WTC11 (cell line): Measurements from ENCODE around the gene CPNE1. TPM values are rescaled to one million over a fixed set of nuclear protein-coding genes. Genes with fewer than 3 reads are reported as not detected.

ENCODE experiments used
- ATAC-seq: fragments of 200-7000 bp; cut with Tn5 transposase; 2 replicates; pipeline ENCODE4 v1.10.0; 2021; ENCODE audit warnings: mild to moderate bottlenecking, moderate library complexity
- CTCF ChIA-PET: fragments of 300-600 bp; sonication (Branson Sonifier 250); formaldehyde crosslinking; loops from one replicate; lab custom pipeline; 2021; ENCODE audit warnings: antibody characterized with exemption; lab: Charles Lee
- POLR2A ChIA-PET: fragments of 350-600 bp; sonication (Branson Sonifier 250); formaldehyde crosslinking; loops from one replicate; lab custom pipeline; 2021; ENCODE audit warnings: antibody characterized with exemption; lab: Charles Lee
- DNase-seq: peaks from one replicate; pipeline ENCODE4 v3.0.0; 2021; ENCODE audit warnings: low spot score
- H3K27ac Mint-ChIP-seq: 2 replicates; pipeline ENCODE4 v1.8.0; 2021; ENCODE audit warnings: mixed read lengths
- H3K27me3 Mint-ChIP-seq: 2 replicates; pipeline ENCODE4 v1.8.0; 2021; ENCODE audit warnings: low read depth, mild to moderate bottlenecking, moderate library complexity, mixed read lengths
- H3K36me3 Mint-ChIP-seq: 2 replicates; pipeline ENCODE4 v1.8.0; 2021; ENCODE audit warnings: mixed read lengths
- H3K4me1 Mint-ChIP-seq: 2 replicates; pipeline ENCODE4 v1.8.0; 2022; ENCODE audit warnings: mixed read lengths
- H3K4me3 Mint-ChIP-seq: 2 replicates; pipeline ENCODE4 v1.8.0; 2021; ENCODE audit warnings: mild to moderate bottlenecking, moderate library complexity, mixed read lengths
- H3K9me3 Mint-ChIP-seq: 2 replicates; pipeline ENCODE4 v1.8.0; 2021; ENCODE audit warnings: mixed read lengths
- ATF3 ChIP-seq: sonication (generic); formaldehyde crosslinking; conservative IDR thresholded peaks from 2 replicates; pipeline ENCODE4 v1.8.1; 2022; ENCODE audit warnings: mild to moderate bottlenecking, missing genetic modification reagents
- EMX1 ChIP-seq: fragments of 250-450 bp; sonication (Bioruptor Pico); IDR thresholded peaks from 2 replicates; pipeline ENCODE4 v1.8.0; 2021; ENCODE audit warnings: mild to moderate bottlenecking
- ESRRA ChIP-seq: sonication (generic); formaldehyde crosslinking; IDR thresholded peaks from 2 replicates; pipeline ENCODE4 v1.8.1; 2022; ENCODE audit warnings: mild to moderate bottlenecking, missing genetic modification reagents, borderline replicate concordance
- GABPB1 ChIP-seq: sonication (generic); formaldehyde crosslinking; IDR thresholded peaks from 2 replicates; pipeline ENCODE4 v1.8.1; 2023; ENCODE audit warnings: mild to moderate bottlenecking, missing genetic modification reagents
- GTF2I ChIP-seq: fragments of 250-450 bp; sonication (Bioruptor Pico); conservative IDR thresholded peaks from 2 replicates; pipeline ENCODE4 v1.4.0; 2021; ENCODE audit warnings: mild to moderate bottlenecking
- HMGA2 ChIP-seq: fragments of 250-450 bp; sonication (Bioruptor Pico); IDR thresholded peaks from 2 replicates; pipeline ENCODE4 v1.4.0; 2021; ENCODE audit warnings: mild to moderate bottlenecking, moderate library complexity
- IRF2 ChIP-seq: sonication (generic); formaldehyde crosslinking; IDR thresholded peaks from 2 replicates; pipeline ENCODE4 v1.8.0; 2022; ENCODE audit warnings: low read depth, missing genetic modification reagents, borderline replicate concordance
- PRRX2 ChIP-seq: fragments of 250-450 bp; sonication (Bioruptor Pico); IDR thresholded peaks from 2 replicates; pipeline ENCODE4 v1.8.0; 2021; ENCODE audit warnings: mild to moderate bottlenecking
- RORB ChIP-seq: fragments of 250-450 bp; sonication (Bioruptor Pico); IDR thresholded peaks from 2 replicates; pipeline ENCODE4 v1.9.0; 2021; ENCODE audit warnings: mild to moderate bottlenecking
- SMAD3 ChIP-seq: sonication (generic); formaldehyde crosslinking; IDR thresholded peaks from 2 replicates; pipeline ENCODE4 v1.8.0; 2022; ENCODE audit warnings: missing genetic modification reagents, mild to moderate bottlenecking, borderline replicate concordance
- SP1 ChIP-seq: sonication (generic); formaldehyde crosslinking; conservative IDR thresholded peaks from 2 replicates; pipeline ENCODE4 v1.8.1; 2022; ENCODE audit warnings: missing genetic modification reagents
- USF1 ChIP-seq: sonication (generic); formaldehyde crosslinking; IDR thresholded peaks from 2 replicates; pipeline ENCODE4 v1.8.0; 2022; ENCODE audit warnings: mild to moderate bottlenecking, missing genetic modification reagents
- ZNF121 ChIP-seq: sonication (generic); formaldehyde crosslinking; IDR thresholded peaks from 2 replicates; pipeline ENCODE4 v1.8.0; 2023; ENCODE audit warnings: missing genetic modification reagents
- ZNF138 ChIP-seq: sonication (generic); formaldehyde crosslinking; conservative IDR thresholded peaks from 2 replicates; pipeline ENCODE4 v1.8.1; 2022; ENCODE audit warnings: mild to moderate bottlenecking, moderate library complexity, missing genetic modification reagents
- ZNF263 ChIP-seq: sonication (generic); formaldehyde crosslinking; IDR thresholded peaks from 2 replicates; pipeline ENCODE4 v1.8.1; 2022; ENCODE audit warnings: low read depth, mild to moderate bottlenecking, moderate library complexity, missing genetic modification reagents
- ZNF281 ChIP-seq: sonication (generic); formaldehyde crosslinking; IDR thresholded peaks from 2 replicates; pipeline ENCODE4 v1.8.0; 2023; ENCODE audit warnings: mild to moderate bottlenecking, missing genetic modification reagents
- ZNF317 ChIP-seq: sonication (generic); formaldehyde crosslinking; IDR thresholded peaks from 2 replicates; pipeline ENCODE4 v1.8.1; 2023; ENCODE audit warnings: low read depth, mild to moderate bottlenecking, moderate library complexity, missing genetic modification reagents, borderline replicate concordance
- ZNF425 ChIP-seq: fragments of 250-450 bp; sonication (Bioruptor Pico); conservative IDR thresholded peaks from 2 replicates; pipeline ENCODE4 v1.9.0; 2021; ENCODE audit warnings: mild to moderate bottlenecking
- total RNA-seq: library from RNA; stranded (reverse); gene quantifications from 3 replicates; pipeline ENCODE4 v1.2.3, GENCODE V29; 2021
- TF ChIP-seq, protein P1 (sequence below): sonication (generic); formaldehyde crosslinking; IDR thresholded peaks from 2 replicates; pipeline ENCODE4 v1.8.1; 2023; ENCODE audit warnings: mild to moderate bottlenecking, missing genetic modification reagents
- TF ChIP-seq, protein P2 (sequence below): sonication (generic); formaldehyde crosslinking; IDR thresholded peaks from 2 replicates; pipeline ENCODE4 v1.8.1; 2022; ENCODE audit warnings: low read depth, mild to moderate bottlenecking, moderate library complexity, missing genetic modification reagents, borderline replicate concordance

The CPNE1 gene
- total RNA-seq, 1 experiment from 2014 or later = 312 TPM

GRCh38 chr20:35641743-35642142 lies 23.0 kb downstream of the CPNE1 start:
- no peak overlapping the region for H3K27ac Mint-ChIP-seq
- no peaks in the 10 kb centered on the region for H3K9me3 Mint-ChIP-seq
- DNase-seq (no peak), ATAC-seq (no peak)
- no peaks in the 10 kb centered on the region for H3K27me3 Mint-ChIP-seq
- H3K4me1 Mint-ChIP-seq = peaks cover 48% of the 10 kb centered on the region
- ChIA-PET POLR2A (no interaction called here), CTCF (interaction anchor here (1.4 to 2.1 kb wide), 3 partner anchors 13 to 313 kb away, joined by 3 to 8 read pairs (median 3); partner anchors contain the start of gene SCAND1)
- TF ChIP-seq USF1 (CRISPR knock-in tag) = no peak
- TF ChIP-seq EMX1 (CRISPR knock-in tag) = no peak
- no peak for TF ChIP-seq RORB
- TF ChIP-seq IRF2 (CRISPR knock-in tag) = no peak
- no peak for TF ChIP-seq ZNF138 (CRISPR knock-in tag)
- no peak for TF ChIP-seq ATF3 (CRISPR knock-in tag)
- H3K4me3 Mint-ChIP-seq = no peak overlapping the region
- no peaks in the 10 kb centered on the region for H3K36me3 Mint-ChIP-seq

- DNase-seq (no peak), ATAC-seq (no peak)
- no peaks in the 10 kb centered on the region for H3K27me3 Mint-ChIP-seq
- H3K4me3 Mint-ChIP-seq = no peak overlapping the region
- H3K9me3 Mint-ChIP-seq = no peaks in the 10 kb centered on the region
- H3K36me3 Mint-ChIP-seq = no peaks in the 10 kb centered on the region
- H3K27ac Mint-ChIP-seq = peak overlapping the region; percentile 19; the same call in 1 of the 2 replicates
- H3K4me1 Mint-ChIP-seq = peaks cover 48% of the 10 kb centered on the region
- ChIA-PET POLR2A (no interaction called here), CTCF (interaction anchor here (1.5 kb wide), 1 partner anchor 314 kb away, joined by 3 read pairs; the partner anchor contains the start of gene SCAND1)
- no peak for TF ChIP-seq ESRRA (CRISPR knock-in tag)
- TF ChIP-seq HMGA2 = no peak
- no peak for TF ChIP-seq SMAD3 (CRISPR knock-in tag)
- TF ChIP-seq, protein P1, sequence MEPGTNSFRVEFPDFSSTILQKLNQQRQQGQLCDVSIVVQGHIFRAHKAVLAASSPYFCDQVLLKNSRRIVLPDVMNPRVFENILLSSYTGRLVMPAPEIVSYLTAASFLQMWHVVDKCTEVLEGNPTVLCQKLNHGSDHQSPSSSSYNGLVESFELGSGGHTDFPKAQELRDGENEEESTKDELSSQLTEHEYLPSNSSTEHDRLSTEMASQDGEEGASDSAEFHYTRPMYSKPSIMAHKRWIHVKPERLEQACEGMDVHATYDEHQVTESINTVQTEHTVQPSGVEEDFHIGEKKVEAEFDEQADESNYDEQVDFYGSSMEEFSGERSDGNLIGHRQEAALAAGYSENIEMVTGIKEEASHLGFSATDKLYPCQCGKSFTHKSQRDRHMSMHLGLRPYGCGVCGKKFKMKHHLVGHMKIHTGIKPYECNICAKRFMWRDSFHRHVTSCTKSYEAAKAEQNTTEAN (CRISPR knock-in tag) = no peak
- TF ChIP-seq SP1 (CRISPR knock-in tag) = no peak
- no peak for TF ChIP-seq PRRX2 (CRISPR knock-in tag)
- TF ChIP-seq ZNF263 (CRISPR knock-in tag) = no peak
- no peak for TF ChIP-seq ZNF425 (CRISPR knock-in tag)
- no peak for TF ChIP-seq ZNF317
- no peak for TF ChIP-seq GTF2I
- TF ChIP-seq, protein P2, sequence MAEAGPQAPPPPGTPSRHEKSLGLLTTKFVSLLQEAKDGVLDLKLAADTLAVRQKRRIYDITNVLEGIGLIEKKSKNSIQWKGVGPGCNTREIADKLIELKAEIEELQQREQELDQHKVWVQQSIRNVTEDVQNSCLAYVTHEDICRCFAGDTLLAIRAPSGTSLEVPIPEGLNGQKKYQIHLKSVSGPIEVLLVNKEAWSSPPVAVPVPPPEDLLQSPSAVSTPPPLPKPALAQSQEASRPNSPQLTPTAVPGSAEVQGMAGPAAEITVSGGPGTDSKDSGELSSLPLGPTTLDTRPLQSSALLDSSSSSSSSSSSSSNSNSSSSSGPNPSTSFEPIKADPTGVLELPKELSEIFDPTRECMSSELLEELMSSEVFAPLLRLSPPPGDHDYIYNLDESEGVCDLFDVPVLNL = no peak
- no peak for TF ChIP-seq ZNF281 (CRISPR knock-in tag)
- no peak for TF ChIP-seq ZNF121
- no peak for TF ChIP-seq GABPB1 (CRISPR knock-in tag)
Observed at GRCh38 chr20:35640724-35641123, 24.0 kb downstream of the CPNE1 start.
